Neutrophil (primary cell): Measurements from ENCODE around the gene NRXN3.

Source experiments
- H3K27ac ChIP-seq: fragments of 200-600 bp; sonication (generic); 2 replicates; pipeline ENCODE4 v1.5.1; 2016; ENCODE audit warnings: mild to moderate bottlenecking, moderate library complexity
- H3K27me3 ChIP-seq: fragments of 200-600 bp; sonication (generic); 2 replicates; pipeline ENCODE4 v1.6.0; 2016; ENCODE audit warnings: mild to moderate bottlenecking
- H3K36me3 ChIP-seq: fragments of 200-600 bp; sonication (generic); 2 replicates; pipeline ENCODE4 v1.5.1; 2017
- H3K4me1 ChIP-seq, 2 experiments: fragments of 200-600 bp in 1 of 2; sonication (generic) in 1 of 2; 1 replicate in 1 of 2; 2 replicates in 1 of 2; pipeline versions ENCODE4 v1.5.1 to v1.6.1; 2013 to 2016; ENCODE audit warnings: low read depth in 1 of 2, low read length in 1 of 2, mild to moderate bottlenecking in 1 of 2, moderate library complexity in 1 of 2; ENCODE audit not compliant: control insufficient read depth in 1 of 2, insufficient read depth in 1 of 2
- H3K4me3 ChIP-seq, 2 experiments: fragments of 200-600 bp in 1 of 2; sonication (generic) in 1 of 2; 1 replicate in 1 of 2; 2 replicates in 1 of 2; pipeline ENCODE4 v1.5.1; 2013 to 2016; ENCODE audit warnings: low read depth in 1 of 2, low read length in 1 of 2, mild to moderate bottlenecking in 1 of 2, moderate library complexity in 1 of 2
- H3K9me3 ChIP-seq: fragments of 200-600 bp; sonication (generic); 2 replicates; pipeline ENCODE4 v1.5.1; 2016
- CTCF ChIP-seq: fragments of 200-600 bp; sonication (generic); IDR thresholded peaks from 2 replicates; pipeline ENCODE4 v1.5.1; 2016; ENCODE audit warnings: antibody characterized with exemption

Gene NRXN3

DNA sequence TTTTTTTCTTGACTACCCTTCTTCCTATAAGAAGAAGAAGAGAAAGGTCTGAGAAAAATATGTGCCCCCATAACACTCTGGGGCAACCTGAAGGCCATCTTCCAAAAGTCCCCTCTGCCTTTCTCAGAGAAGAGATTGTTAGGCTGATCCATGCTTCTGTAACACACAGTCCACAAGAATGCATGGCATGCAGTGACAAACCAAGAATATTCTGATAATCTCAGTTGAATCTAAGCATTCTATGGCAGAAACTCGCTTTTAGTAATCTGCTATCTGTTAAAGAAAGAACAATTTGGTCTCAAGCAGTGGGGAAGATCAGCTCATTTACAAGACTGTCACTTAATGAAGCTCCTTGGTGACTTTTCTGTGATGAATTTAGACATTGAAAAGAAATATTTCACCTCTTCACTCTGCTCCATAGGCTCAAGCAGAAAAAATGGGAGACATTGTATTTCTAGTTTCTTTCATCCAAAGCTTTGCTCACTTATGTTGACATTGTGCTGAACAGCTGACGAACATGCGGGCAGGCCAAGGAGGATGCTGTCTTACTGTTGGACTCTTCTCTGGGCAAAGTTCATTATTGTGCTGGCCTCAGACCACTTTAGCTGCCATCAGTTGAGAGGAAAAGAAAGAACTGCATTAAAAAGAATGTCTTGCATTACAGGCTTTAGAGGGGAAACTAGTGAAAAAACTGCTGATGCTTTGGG is 1084.0 kb downstream of the NRXN3 start:
- H3K9me3 ChIP-seq, result no peaks in the 10 kb centered on the region
- H3K27ac ChIP-seq, result no peak overlapping the region
- H3K4me3 ChIP-seq, result no peak overlapping the region
- H3K36me3 ChIP-seq, result no peaks in the 10 kb centered on the region
- TF ChIP-seq CTCF, result no peak
- H3K4me1 ChIP-seq, result no peaks in the 10 kb centered on the region
- no peaks in the 10 kb centered on the region for H3K27me3 ChIP-seq

GRCh38 chr14:79256380-79256779 is 1086.2 kb downstream of the NRXN3 start:
- TF ChIP-seq CTCF, result no peak
- H3K27me3 ChIP-seq, result no peaks in the 10 kb centered on the region
- no peak overlapping the region for H3K27ac ChIP-seq
- H3K9me3 ChIP-seq, result no peaks in the 10 kb centered on the region
- H3K36me3 ChIP-seq, result no peaks in the 10 kb centered on the region
- no peak overlapping the region for H3K4me3 ChIP-seq
- no peaks in the 10 kb centered on the region for H3K4me1 ChIP-seq

- no peaks in the 10 kb centered on the region for H3K9me3 ChIP-seq
- no peak overlapping the region for H3K27ac ChIP-seq
- H3K4me1 ChIP-seq, result no peaks in the 10 kb centered on the region
- H3K36me3 ChIP-seq, result no peaks in the 10 kb centered on the region
- H3K27me3 ChIP-seq, result no peaks in the 10 kb centered on the region
- TF ChIP-seq CTCF, result no peak
- no peak overlapping the region for H3K4me3 ChIP-seq
Observed at GRCh38 chr14:79260406-79260805, 1090.2 kb downstream of the NRXN3 start.

DNA sequence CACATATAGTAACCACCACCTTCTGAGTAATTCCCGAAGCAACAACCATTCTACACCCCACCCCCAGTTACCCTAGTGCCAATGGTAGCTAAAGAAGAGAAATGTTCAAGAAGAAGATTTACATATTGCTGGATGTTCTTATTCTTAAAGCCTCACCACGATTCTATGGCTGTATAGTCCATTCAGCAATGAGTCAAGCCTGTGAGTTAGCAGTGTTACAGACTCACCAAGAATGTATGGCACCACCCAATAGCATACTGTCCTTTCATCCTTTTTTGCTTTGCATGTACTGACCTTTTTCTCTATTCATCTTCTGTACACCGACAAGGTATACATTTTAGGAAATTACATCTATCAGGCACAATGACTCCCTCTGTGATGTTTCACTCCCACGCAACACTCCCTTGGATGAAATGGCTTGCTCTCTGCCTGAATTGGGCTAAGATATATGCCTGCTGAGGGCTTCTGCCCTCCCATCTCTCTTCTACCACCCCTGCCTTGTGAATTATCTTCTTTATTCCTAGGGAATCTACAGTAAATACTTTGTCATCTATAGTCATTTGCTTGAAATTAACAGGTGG is 1095.3 kb downstream of the NRXN3 start:
- no peak overlapping the region for H3K4me3 ChIP-seq
- H3K9me3 ChIP-seq, result no peaks in the 10 kb centered on the region
- H3K27me3 ChIP-seq, result no peaks in the 10 kb centered on the region
- no peaks in the 10 kb centered on the region for H3K36me3 ChIP-seq
- no peaks in the 10 kb centered on the region for H3K4me1 ChIP-seq
- no peak for TF ChIP-seq CTCF
- H3K27ac ChIP-seq, result no peak overlapping the region

- Histone ChIP-seq H3K4me3 (no peak overlapping the region), H3K27me3 (no peaks in the 10 kb centered on the region)
Observed at GRCh38 chr14:79270361-79270760, 1100.2 kb downstream of the NRXN3 start.

More at GRCh38 chr14:79270361-79270760, 1100.2 kb downstream of the NRXN3 start:
- H3K36me3 ChIP-seq, result no peaks in the 10 kb centered on the region
- H3K4me1 ChIP-seq, result no peaks in the 10 kb centered on the region
- TF ChIP-seq CTCF, result no peak
- H3K9me3 ChIP-seq, result no peaks in the 10 kb centered on the region
- no peak overlapping the region for H3K27ac ChIP-seq
